HEK293 (cell line): ENCODE measurements around the gene SART1.

Source experiments
- CTCF ChIA-PET: fragments of 350-600 bp; formaldehyde crosslinking; extraction: SDS; loops from one replicate; lab custom pipeline; 2021; ENCODE audit warnings: antibody characterized with exemption; lab: Yijun Ruan, JAX
- POLR2A ChIA-PET: fragments of 300-600 bp; formaldehyde crosslinking; extraction: SDS; loops from one replicate; lab custom pipeline; 2020; ENCODE audit warnings: antibody characterized with exemption, inconsistent platforms; lab: Yijun Ruan, JAX
- H3K27ac ChIP-seq: fragments of 200-500 bp; sonication (Bioruptor generic); 2 replicates; pipeline ENCODE4 v1.5.1; 2014; ENCODE audit warnings: low read depth, low read length, control low read depth, inconsistent platforms; ENCODE audit errors: extremely low read depth
- H3K36me3 ChIP-seq, 2 experiments: fragments of 200-500 bp in 1 of 2; sonication (Bioruptor generic) in 1 of 2; 1 replicate in 1 of 2; 2 replicates in 1 of 2; pipeline ENCODE4 v1.5.1; 2014 to 2017; ENCODE audit warnings: inconsistent platforms in 2 of 2, low read length in 2 of 2; ENCODE audit not compliant: control insufficient read depth in 2 of 2, insufficient read depth in 1 of 2
- H3K4me1 ChIP-seq: fragments of 200-500 bp; sonication (Bioruptor generic); 2 replicates; pipeline ENCODE4 v1.5.1; 2014; ENCODE audit warnings: mild to moderate bottlenecking, low read length, inconsistent platforms; ENCODE audit not compliant: control insufficient read depth, insufficient read depth
- H3K4me3 ChIP-seq: 2 replicates; pipeline ENCODE4 v1.5.1; 2011; ENCODE audit warnings: low read depth, mild to moderate bottlenecking, control low read depth, low read length, moderate library complexity
- H3K9me3 ChIP-seq: fragments of 200-500 bp; sonication (Bioruptor generic); 2 replicates; pipeline ENCODE4 v1.5.1; 2014; ENCODE audit warnings: low read depth, low read length, inconsistent platforms; ENCODE audit not compliant: control insufficient read depth, insufficient read depth
- KLF8 ChIP-seq: fragments of 450-650 bp; formaldehyde crosslinking; IDR thresholded peaks from 2 replicates; pipeline ENCODE4 v1.5.1; 2016; ENCODE audit warnings: missing biosample characterization, missing genetic modification characterization
- REST ChIP-seq: fragments of 450-650 bp; formaldehyde crosslinking; IDR thresholded peaks from 2 replicates; pipeline ENCODE4 v1.5.1; 2016; ENCODE audit warnings: missing biosample characterization, missing genetic modification characterization
- WT1 ChIP-seq: fragments of 450-650 bp; formaldehyde crosslinking; IDR thresholded peaks from 2 replicates; pipeline ENCODE4 v1.5.1; 2016; ENCODE audit warnings: missing biosample characterization, missing genetic modification characterization
- ZBTB11 ChIP-seq: fragments of 450-650 bp; formaldehyde crosslinking; conservative IDR thresholded peaks from 2 replicates; pipeline ENCODE4 v1.5.1; 2016; ENCODE audit warnings: low read depth, missing biosample characterization, missing genetic modification characterization
- ZEB2 ChIP-seq: fragments of 450-650 bp; formaldehyde crosslinking; IDR thresholded peaks from 2 replicates; pipeline ENCODE4 v1.5.1; 2016; ENCODE audit warnings: missing biosample characterization, missing genetic modification characterization
- ZNF121 ChIP-seq: fragments of 450-650 bp; formaldehyde crosslinking; IDR thresholded peaks from 2 replicates; pipeline ENCODE4 v1.5.1; 2016; ENCODE audit warnings: missing biosample characterization, missing genetic modification characterization
- ZNF138 ChIP-seq: fragments of 450-650 bp; formaldehyde crosslinking; IDR thresholded peaks from 2 replicates; pipeline ENCODE4 v1.5.1; 2016; ENCODE audit warnings: missing biosample characterization, missing genetic modification characterization, borderline replicate concordance
- ZNF157 ChIP-seq: fragments of 450-650 bp; formaldehyde crosslinking; IDR thresholded peaks from 2 replicates; pipeline ENCODE4 v1.5.1; 2016; ENCODE audit warnings: missing biosample characterization, missing genetic modification characterization
- ZNF239 ChIP-seq: fragments of 450-650 bp; formaldehyde crosslinking; IDR thresholded peaks from 2 replicates; pipeline ENCODE4 v1.5.1; 2016; ENCODE audit warnings: missing biosample characterization, missing genetic modification characterization
- ZNF274 ChIP-seq, 2 experiments: fragments of 200-500 bp in 1 of 2; fragments of 450-650 bp in 1 of 2; sonication (Bioruptor generic) in 1 of 2; formaldehyde crosslinking in 1 of 2; IDR thresholded peaks; 2 replicates each; pipeline versions ENCODE4 v1.5.1 to v1.6.1; 2014 to 2016; ENCODE audit warnings: borderline replicate concordance in 1 of 2, inconsistent platforms in 1 of 2, low read length in 1 of 2, missing biosample characterization in 1 of 2, missing genetic modification characterization in 1 of 2
- ZNF488 ChIP-seq: fragments of 450-650 bp; formaldehyde crosslinking; IDR thresholded peaks from 2 replicates; pipeline ENCODE4 v1.5.1; 2016; ENCODE audit warnings: missing biosample characterization, missing genetic modification characterization
- ZNF518A ChIP-seq: fragments of 450-650 bp; formaldehyde crosslinking; conservative IDR thresholded peaks from 2 replicates; pipeline ENCODE4 v1.5.1; 2016; ENCODE audit warnings: low read depth, missing biosample characterization, missing genetic modification characterization
- ZNF530 ChIP-seq: fragments of 450-650 bp; formaldehyde crosslinking; IDR thresholded peaks from 2 replicates; pipeline ENCODE4 v1.5.1; 2016; ENCODE audit warnings: low read depth, missing biosample characterization, missing genetic modification characterization
- ZNF580 ChIP-seq: fragments of 450-650 bp; formaldehyde crosslinking; IDR thresholded peaks from 2 replicates; pipeline ENCODE4 v1.5.1; 2016; ENCODE audit warnings: missing biosample characterization, missing genetic modification characterization
- ZNF623 ChIP-seq: fragments of 450-650 bp; formaldehyde crosslinking; IDR thresholded peaks from 2 replicates; pipeline ENCODE4 v1.5.1; 2016; ENCODE audit warnings: missing biosample characterization, missing genetic modification characterization
- ZNF660 ChIP-seq: fragments of 450-650 bp; IDR thresholded peaks from 2 replicates; pipeline ENCODE4 v1.5.1; 2018; ENCODE audit warnings: missing biosample characterization, mild to moderate bottlenecking, missing genetic modification characterization
- ZSCAN18 ChIP-seq: fragments of 450-650 bp; formaldehyde crosslinking; IDR thresholded peaks from 2 replicates; pipeline ENCODE4 v1.5.1; 2016; ENCODE audit warnings: missing biosample characterization, missing genetic modification characterization

SART1 gene

GRCh38 chr11:65960824-65961266 lies 689 bp upstream of the SART1 start (continued):
- TF ChIP-seq ZNF488 (tag by site-specific recombination) (no peak), WT1 (tag by site-specific recombination) (0 out of 2 replicates have a peak, but pooled peaks have one; percentile 13), ZNF274 (IDR thresholded peaks at IDR 0.05; ENCODE audit: low read length) (no peak), ZNF274 (tag by site-specific recombination; IDR thresholded peaks at IDR 0.05; ENCODE audit: borderline replicate concordance) (no peak)
- TF ChIP-seq, all 188 proteins: peak for 3

- ChIA-PET CTCF (interaction anchor here (0.7 to 3.2 kb wide), 4 partner anchors 73 to 422 kb away, joined by 3 to 16 read pairs (median 4); partner anchors contain the start of genes CCDC85B and FIBP), POLR2A (interaction anchor here (1.0 to 1.2 kb wide), 3 partner anchors 18 to 72 kb away, joined by 3 to 4 read pairs (median 4); partner anchors contain the start of genes BANF1, CCDC85B and EIF1AD)
- H3K36me3 ChIP-seq: peaks cover 0 to 36% of the 10 kb centered on the region in 2 experiments; a peak in 2 of 3 replicates
- H3K27ac ChIP-seq: no peak overlapping the region
- TF ChIP-seq ZNF530: no peak
- no peak for TF ChIP-seq ZNF518A (tag by site-specific recombination)
- peak; percentile 100 for TF ChIP-seq ZNF660 (tag by site-specific recombination)
- no peak for TF ChIP-seq ZNF138 (tag by site-specific recombination)
- no peaks in the 10 kb centered on the region for H3K9me3 ChIP-seq
- H3K4me1 ChIP-seq: no peaks in the 10 kb centered on the region
- peak overlapping the region; percentile 89 for H3K4me3 ChIP-seq
Measured at GRCh38 chr11:65962141-65962564, 619 bp downstream of the SART1 start.

- ChIA-PET POLR2A (no interaction called here), CTCF (no interaction called here)
- H3K27ac ChIP-seq: no peak overlapping the region
- no peaks in the 10 kb centered on the region for H3K9me3 ChIP-seq
- H3K4me1 ChIP-seq: no peaks in the 10 kb centered on the region
- H3K4me3 ChIP-seq: no peak overlapping the region
- peaks cover 0 to 63% of the 10 kb centered on the region in 2 experiments; a peak in 2 of 3 replicates for H3K36me3 ChIP-seq
- no peak for TF ChIP-seq ZNF157 (tag by site-specific recombination)
- TF ChIP-seq ZEB2: no peak
- TF ChIP-seq ZBTB11: no peak
- no peak for TF ChIP-seq ZNF239 (tag by site-specific recombination)
- TF ChIP-seq ZNF580: no peak
- TF ChIP-seq ZNF623 (tag by site-specific recombination): no peak
- no peak for TF ChIP-seq ZSCAN18 (tag by site-specific recombination)
- TF ChIP-seq ZNF530: no peak
- no peak for TF ChIP-seq REST
- TF ChIP-seq ZNF121 (tag by site-specific recombination): no peak
- no peak for TF ChIP-seq KLF8 (tag by site-specific recombination)
Measured at GRCh38 chr11:65964906-65965305, 3.4 kb downstream of the SART1 start.
